PFSK-1 (cell line): ENCODE data around the gene CACNA2D2.

Experiments used
- FOXP2 ChIP-seq: optimal IDR thresholded peaks from 2 replicates; pipeline ENCODE3; 2011; ENCODE audit warnings: borderline replicate concordance, control low read depth, inconsistent platforms; ENCODE audit not compliant: insufficient read depth; ENCODE audit errors: extremely low read length, extremely low read depth
- POLR2AphosphoS5 ChIP-seq: IDR thresholded peaks from 2 replicates; pipeline ENCODE4 v1.6.1; 2012; ENCODE audit warnings: low read depth, mild to moderate bottlenecking, control low read depth, low read length, moderate library complexity
- SIN3A ChIP-seq: IDR thresholded peaks from 2 replicates; pipeline ENCODE4 v1.6.1; 2012; ENCODE audit warnings: mild to moderate bottlenecking, low read length, moderate library complexity, borderline replicate concordance; ENCODE audit not compliant: insufficient read depth
- TAF1 ChIP-seq: IDR thresholded peaks from 2 replicates; pipeline ENCODE4 v1.6.1; 2012; ENCODE audit warnings: low read length, control low read depth, borderline replicate concordance; ENCODE audit not compliant: insufficient read depth
- TF ChIP-seq, protein P1 (sequence below), 2 experiments: IDR thresholded peaks; 2 replicates each; pipeline versions ENCODE4 v1.6.1 to v1.8.0; 2011 to 2012; ENCODE audit warnings: low read depth in 2 of 2, low read length in 2 of 2, control low read depth in 1 of 2, inconsistent platforms in 1 of 2, mild to moderate bottlenecking in 1 of 2, moderate library complexity in 1 of 2; ENCODE audit not compliant: insufficient read depth in 1 of 2

GRCh38 chr3:50380405-50381085, 122.9 kb downstream of the CACNA2D2 start:
- TF ChIP-seq POLR2AphosphoS5 = no peak
- TF ChIP-seq, protein P1, sequence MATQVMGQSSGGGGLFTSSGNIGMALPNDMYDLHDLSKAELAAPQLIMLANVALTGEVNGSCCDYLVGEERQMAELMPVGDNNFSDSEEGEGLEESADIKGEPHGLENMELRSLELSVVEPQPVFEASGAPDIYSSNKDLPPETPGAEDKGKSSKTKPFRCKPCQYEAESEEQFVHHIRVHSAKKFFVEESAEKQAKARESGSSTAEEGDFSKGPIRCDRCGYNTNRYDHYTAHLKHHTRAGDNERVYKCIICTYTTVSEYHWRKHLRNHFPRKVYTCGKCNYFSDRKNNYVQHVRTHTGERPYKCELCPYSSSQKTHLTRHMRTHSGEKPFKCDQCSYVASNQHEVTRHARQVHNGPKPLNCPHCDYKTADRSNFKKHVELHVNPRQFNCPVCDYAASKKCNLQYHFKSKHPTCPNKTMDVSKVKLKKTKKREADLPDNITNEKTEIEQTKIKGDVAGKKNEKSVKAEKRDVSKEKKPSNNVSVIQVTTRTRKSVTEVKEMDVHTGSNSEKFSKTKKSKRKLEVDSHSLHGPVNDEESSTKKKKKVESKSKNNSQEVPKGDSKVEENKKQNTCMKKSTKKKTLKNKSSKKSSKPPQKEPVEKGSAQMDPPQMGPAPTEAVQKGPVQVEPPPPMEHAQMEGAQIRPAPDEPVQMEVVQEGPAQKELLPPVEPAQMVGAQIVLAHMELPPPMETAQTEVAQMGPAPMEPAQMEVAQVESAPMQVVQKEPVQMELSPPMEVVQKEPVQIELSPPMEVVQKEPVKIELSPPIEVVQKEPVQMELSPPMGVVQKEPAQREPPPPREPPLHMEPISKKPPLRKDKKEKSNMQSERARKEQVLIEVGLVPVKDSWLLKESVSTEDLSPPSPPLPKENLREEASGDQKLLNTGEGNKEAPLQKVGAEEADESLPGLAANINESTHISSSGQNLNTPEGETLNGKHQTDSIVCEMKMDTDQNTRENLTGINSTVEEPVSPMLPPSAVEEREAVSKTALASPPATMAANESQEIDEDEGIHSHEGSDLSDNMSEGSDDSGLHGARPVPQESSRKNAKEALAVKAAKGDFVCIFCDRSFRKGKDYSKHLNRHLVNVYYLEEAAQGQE (IDR thresholded peaks at IDR 0.05; ENCODE audit: insufficient read depth in 1 of 2, low read depth in 2 of 2, low read length in 2 of 2) = no peak
- no peak for TF ChIP-seq FOXP2
- no peak for TF ChIP-seq TAF1
- TF ChIP-seq SIN3A = no peak
